Smooth muscle cell (in vitro differentiated cells): ENCODE results near the gene ABCC1. TPM values are rescaled to one million over a fixed set of nuclear protein-coding genes. Genes with fewer than 3 reads are reported as not detected.
"Not testable (repeated sequence)": the region's sequence is repeated elsewhere in the genome, so short reads cannot be mapped to it uniquely, and the experiment has no call there.

ENCODE experiments used
- DNase-seq: peaks from one replicate; lab custom pipeline; 2025; ENCODE audit not compliant: unreplicated experiment; lab: John Stamatoyannopoulos, UW
- H2AFZ ChIP-seq: fragments of 200-600 bp; sonication (generic); 2 replicates; pipeline ENCODE4 v1.6.0; 2016; ENCODE audit warnings: antibody characterized with exemption, low read depth, mild to moderate bottlenecking
- H3F3A ChIP-seq: fragments of 200-600 bp; sonication (generic); 2 replicates; pipeline ENCODE4 v1.6.0; 2017; ENCODE audit warnings: antibody characterized with exemption, low read depth
- H3K27ac ChIP-seq: fragments of 200-600 bp; sonication (generic); 2 replicates; pipeline ENCODE4 v1.5.1; 2016; ENCODE audit warnings: low read depth, mild to moderate bottlenecking
- H3K27me3 ChIP-seq: fragments of 200-600 bp; sonication (generic); 2 replicates; pipeline ENCODE4 v1.6.1; 2016; ENCODE audit warnings: low read depth, mild to moderate bottlenecking
- H3K36me3 ChIP-seq: fragments of 200-600 bp; sonication (generic); 2 replicates; pipeline ENCODE4 v1.5.1; 2016; ENCODE audit warnings: low read depth
- H3K4me1 ChIP-seq: fragments of 200-600 bp; sonication (generic); 2 replicates; pipeline ENCODE4 v1.5.1; 2016; ENCODE audit warnings: low read depth
- H3K4me2 ChIP-seq: fragments of 200-600 bp; sonication (generic); 2 replicates; pipeline ENCODE4 v1.6.0; 2016; ENCODE audit warnings: mild to moderate bottlenecking
- H3K4me3 ChIP-seq: fragments of 200-600 bp; sonication (generic); 2 replicates; pipeline ENCODE4 v1.5.1; 2016; ENCODE audit warnings: mild to moderate bottlenecking
- H3K79me2 ChIP-seq: fragments of 200-600 bp; sonication (generic); 2 replicates; pipeline ENCODE4 v1.6.0; 2016; ENCODE audit warnings: low read depth, mild to moderate bottlenecking
- H3K9ac ChIP-seq: fragments of 200-600 bp; sonication (generic); 2 replicates; pipeline ENCODE4 v1.6.0; 2016; ENCODE audit warnings: low read depth
- H3K9me3 ChIP-seq: fragments of 200-600 bp; sonication (generic); replicated peaks from 2 replicates; pipeline ENCODE4 v1.5.1; 2016; ENCODE audit warnings: low read depth
- H4K20me1 ChIP-seq: fragments of 200-600 bp; sonication (generic); 2 replicates; pipeline ENCODE4 v1.6.0; 2016; ENCODE audit warnings: low read depth
- WGBS: methylation state at CpG from one replicate; pipeline ENCODE4 v1.1.7; 2016; ENCODE audit warnings: low lambda C conversion rate; 5-methylcytosine and 5-hydroxymethylcytosine counted together
- polyA plus RNA-seq: library from polyadenylated mRNA; unstranded; fragments of >200 nt; fragmentation: Nextera tagmentation; extraction: Ambion mirVana; gene quantifications from 2 replicates; pipeline ENCODE4 v1.2.1, GENCODE V29; 2016
- total RNA-seq: library from RNA; depleted of rRNA; stranded (reverse); fragments of >200 nt; gene quantifications from 2 replicates; pipeline ENCODE4 v1.2.3, GENCODE V29; 2014
- TF ChIP-seq, protein P1 (sequence below): fragments of 200-600 bp; sonication (generic); IDR thresholded peaks from 2 replicates; pipeline ENCODE4 v1.5.1; 2017; ENCODE audit warnings: borderline replicate concordance, mild to moderate bottlenecking, antibody characterized with exemption; ENCODE audit not compliant: insufficient read depth, poor library complexity, severe bottlenecking

The ABCC1 gene
- total and polyA plus RNA-seq, 2 experiments from 2014 or later = 10.2 to 22.7 TPM

GRCh38 chr16:15976929-15977637 lies 27.7 kb downstream of the ABCC1 start:
- peaks cover 47% of the 10 kb centered on the region for H4K20me1 ChIP-seq
- no peaks in the 10 kb centered on the region for H3K27me3 ChIP-seq
- H3K36me3 ChIP-seq = no peaks in the 10 kb centered on the region
- H3F3A ChIP-seq = no peaks in the 10 kb centered on the region
- H3K4me2 ChIP-seq = no peak overlapping the region
- H3K9me3 ChIP-seq = peaks cover 5% of the 10 kb centered on the region
- WGBS = 90% methylated on average over 7 of the region's 7 CpGs
- no peak overlapping the region for H3K4me3 ChIP-seq
- no peak overlapping the region for H3K9ac ChIP-seq
- TF ChIP-seq, protein P1, sequence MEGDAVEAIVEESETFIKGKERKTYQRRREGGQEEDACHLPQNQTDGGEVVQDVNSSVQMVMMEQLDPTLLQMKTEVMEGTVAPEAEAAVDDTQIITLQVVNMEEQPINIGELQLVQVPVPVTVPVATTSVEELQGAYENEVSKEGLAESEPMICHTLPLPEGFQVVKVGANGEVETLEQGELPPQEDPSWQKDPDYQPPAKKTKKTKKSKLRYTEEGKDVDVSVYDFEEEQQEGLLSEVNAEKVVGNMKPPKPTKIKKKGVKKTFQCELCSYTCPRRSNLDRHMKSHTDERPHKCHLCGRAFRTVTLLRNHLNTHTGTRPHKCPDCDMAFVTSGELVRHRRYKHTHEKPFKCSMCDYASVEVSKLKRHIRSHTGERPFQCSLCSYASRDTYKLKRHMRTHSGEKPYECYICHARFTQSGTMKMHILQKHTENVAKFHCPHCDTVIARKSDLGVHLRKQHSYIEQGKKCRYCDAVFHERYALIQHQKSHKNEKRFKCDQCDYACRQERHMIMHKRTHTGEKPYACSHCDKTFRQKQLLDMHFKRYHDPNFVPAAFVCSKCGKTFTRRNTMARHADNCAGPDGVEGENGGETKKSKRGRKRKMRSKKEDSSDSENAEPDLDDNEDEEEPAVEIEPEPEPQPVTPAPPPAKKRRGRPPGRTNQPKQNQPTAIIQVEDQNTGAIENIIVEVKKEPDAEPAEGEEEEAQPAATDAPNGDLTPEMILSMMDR = no peak
- H3K4me1 ChIP-seq = no peaks in the 10 kb centered on the region
- H3K27ac ChIP-seq = peak overlapping the region; percentile 19
- H3K79me2 ChIP-seq = peaks cover 16% of the 10 kb centered on the region
- H2AFZ ChIP-seq = no peak overlapping the region
- no peak for DNase-seq

DNA sequence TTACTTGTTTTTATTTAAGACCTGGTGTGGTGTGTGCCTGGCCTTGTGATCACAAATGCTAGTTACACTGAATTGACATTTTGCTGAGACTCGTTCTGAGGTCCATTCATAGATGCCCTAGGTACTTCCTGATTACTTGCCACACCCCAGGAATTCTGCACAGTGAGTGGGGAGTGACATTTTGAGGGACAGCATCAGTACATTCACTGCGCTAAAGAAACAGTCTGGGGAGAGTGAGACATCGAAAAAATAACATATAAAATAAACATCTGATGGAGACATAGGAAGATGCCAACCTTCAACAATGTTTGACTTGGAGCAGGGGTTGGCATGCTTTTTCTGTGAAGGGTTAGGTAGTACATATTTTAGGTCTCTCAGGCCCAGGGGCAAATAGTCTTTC lies 30.4 kb downstream of the ABCC1 start:
- Histone ChIP-seq H3K27me3 (no peaks in the 10 kb centered on the region), H3F3A (no peaks in the 10 kb centered on the region), H2AFZ (no peak overlapping the region), H3K79me2 (peaks cover 17% of the 10 kb centered on the region), H3K4me2 (no peak overlapping the region), H3K4me3 (no peak overlapping the region), H3K9me3 (peaks cover 6% of the 10 kb centered on the region), H3K36me3 (no peaks in the 10 kb centered on the region), H4K20me1 (peaks cover 31% of the 10 kb centered on the region), H3K4me1 (no peaks in the 10 kb centered on the region), H3K27ac (no peak overlapping the region), H3K9ac (no peak overlapping the region)
- DNase-seq = no peak
- TF ChIP-seq, protein P1 = no peak
- WGBS = 96% methylated on average over 3 of the region's 3 CpGs

DNA sequence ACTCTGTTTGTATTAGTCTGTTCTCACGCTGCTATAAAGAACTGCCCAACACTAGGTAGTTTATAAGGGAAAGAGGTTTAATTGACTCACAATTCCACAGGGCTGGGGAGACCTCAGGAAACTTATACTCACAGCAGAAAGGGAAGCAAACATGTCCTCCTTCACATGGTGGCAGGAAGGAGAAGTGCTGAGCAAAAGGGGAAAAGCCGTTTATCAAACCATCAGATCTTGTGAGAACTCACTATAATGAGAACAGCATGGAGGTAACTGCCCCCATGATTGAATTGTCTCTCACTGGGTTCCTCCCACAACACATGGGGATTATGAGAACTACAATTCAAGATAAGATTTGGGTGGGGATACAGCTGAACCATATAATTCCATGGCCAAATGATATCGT lies 30.9 kb downstream of the ABCC1 start:
- no peak for DNase-seq
- H3K4me1 ChIP-seq = no peaks in the 10 kb centered on the region
- no peak overlapping the region for H3K4me3 ChIP-seq
- H4K20me1 ChIP-seq = peaks cover 31% of the 10 kb centered on the region
- peaks cover 6% of the 10 kb centered on the region for H3K9me3 ChIP-seq
- H3K27me3 ChIP-seq = no peaks in the 10 kb centered on the region
- H2AFZ ChIP-seq = no peak overlapping the region
- TF ChIP-seq, protein P1 = no peak
- 95% methylated on average over 3 of the region's 3 CpGs for WGBS
- no peaks in the 10 kb centered on the region for H3K36me3 ChIP-seq
- H3K79me2 ChIP-seq = peaks cover 17% of the 10 kb centered on the region
- H3K9ac ChIP-seq = no peak overlapping the region
- no peaks in the 10 kb centered on the region for H3F3A ChIP-seq
- no peak overlapping the region for H3K4me2 ChIP-seq
- no peak overlapping the region for H3K27ac ChIP-seq

DNA sequence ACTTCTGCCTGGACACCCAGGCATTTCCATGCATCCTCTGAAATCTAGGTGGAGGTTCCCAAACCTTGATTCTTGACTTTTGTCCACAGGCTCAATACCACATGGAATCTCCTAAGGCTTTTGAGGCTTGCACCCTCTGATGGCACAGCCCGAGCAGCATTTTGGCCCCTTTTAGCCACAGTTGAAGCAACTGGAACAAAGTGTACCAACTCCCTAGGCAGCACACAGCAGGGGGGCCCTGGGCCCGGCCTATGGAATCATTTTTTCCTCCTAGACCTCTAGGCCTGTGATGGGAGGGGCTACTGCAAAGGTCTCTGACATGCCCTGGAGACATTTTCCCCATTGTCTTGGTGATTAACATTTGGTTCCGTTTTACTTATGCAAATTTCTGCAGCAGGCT lies 32.0 kb downstream of the ABCC1 start:
- no peaks in the 10 kb centered on the region for H3K36me3 ChIP-seq
- H3K4me3 ChIP-seq = no peak overlapping the region
- H4K20me1 ChIP-seq = peaks cover 30% of the 10 kb centered on the region
- no peak for DNase-seq
- TF ChIP-seq, protein P1 = no peak
- no peak overlapping the region for H3K4me2 ChIP-seq
- peaks cover 13% of the 10 kb centered on the region for H3K79me2 ChIP-seq
- H3K27me3 ChIP-seq = no peaks in the 10 kb centered on the region
- H3K9me3 ChIP-seq = peaks cover 6% of the 10 kb centered on the region
- no peaks in the 10 kb centered on the region for H3F3A ChIP-seq
- WGBS = 67% methylated on average over 3 of the region's 3 CpGs
- no peaks in the 10 kb centered on the region for H3K4me1 ChIP-seq
- no peak overlapping the region for H3K9ac ChIP-seq
- no peak overlapping the region for H3K27ac ChIP-seq
- H2AFZ ChIP-seq = no peak overlapping the region

DNA sequence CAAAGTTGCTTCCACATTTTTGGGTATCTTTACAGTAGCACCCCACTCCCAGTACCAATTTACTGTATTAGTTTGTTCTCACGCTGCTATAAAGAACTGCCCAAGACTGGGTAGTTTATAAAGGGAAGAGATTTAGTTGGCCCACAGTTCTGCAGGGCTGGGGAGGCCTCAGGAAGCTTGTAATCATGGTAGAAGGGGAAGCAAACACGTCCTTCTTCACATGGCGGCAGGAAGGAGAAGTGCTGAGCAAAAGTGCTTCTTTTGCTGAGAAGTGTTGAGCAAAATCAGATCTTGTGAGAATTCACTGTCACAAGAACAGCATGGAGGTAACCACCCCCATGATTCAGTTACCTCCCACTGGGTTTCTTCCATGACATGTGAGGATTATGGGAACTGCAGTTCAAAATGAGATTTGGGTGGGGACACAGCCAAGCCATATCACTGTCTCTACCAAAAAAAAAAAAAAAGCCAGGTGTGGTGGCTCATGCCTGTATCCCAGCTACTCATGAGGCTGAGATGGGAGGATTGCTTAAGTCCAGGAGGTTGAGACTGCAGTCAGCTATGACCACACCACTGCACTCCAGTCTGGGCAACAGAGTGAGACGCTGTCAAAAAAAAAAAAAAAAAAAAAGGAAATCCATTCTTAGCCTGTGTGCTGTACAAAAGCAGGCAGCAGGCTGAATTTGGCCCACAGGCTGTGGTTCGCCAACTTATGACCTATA lies 32.9 kb downstream of the ABCC1 start:
- not testable (repeated sequence) for H3K4me3 ChIP-seq, H2AFZ ChIP-seq, H3K9ac ChIP-seq, H3K9me3 ChIP-seq, H3K4me1 ChIP-seq, H3K27me3 ChIP-seq, H3K4me2 ChIP-seq, H3K27ac ChIP-seq, DNase-seq, H3K36me3 ChIP-seq, H3F3A ChIP-seq
- Histone ChIP-seq H4K20me1 (peaks cover 33% of the 10 kb centered on the region), H3K79me2 (peaks cover 13% of the 10 kb centered on the region)
- WGBS = 98% methylated on average over 5 of the region's 5 CpGs
